GM13977 (cell line): ENCODE results near the gene MEF2A.

Source experiments
- DNase-seq: peaks from one replicate; pipeline ENCODE4 v3.0.0; 2012; ENCODE audit warnings: low spot score
- in situ Hi-C: fragments of 300-500 bp; cut with MboI; formaldehyde crosslinking; loops from one replicate; pipeline ENCODE4 v1.12.0; 2022; ENCODE audit warnings: low sequenced_read_pairs, low pct_unique_long_range_greater_than_20kb, mixed read lengths, inconsistent platforms; ENCODE audit not compliant: unreplicated experiment
- TF ChIP-seq, protein P1 (sequence below): IDR thresholded peaks from 2 replicates; pipeline ENCODE4 v1.5.1; 2012; ENCODE audit warnings: mild to moderate bottlenecking, control low read depth; ENCODE audit not compliant: insufficient read depth; ENCODE audit errors: extremely low read depth, missing control alignments

Gene MEF2A

DNA sequence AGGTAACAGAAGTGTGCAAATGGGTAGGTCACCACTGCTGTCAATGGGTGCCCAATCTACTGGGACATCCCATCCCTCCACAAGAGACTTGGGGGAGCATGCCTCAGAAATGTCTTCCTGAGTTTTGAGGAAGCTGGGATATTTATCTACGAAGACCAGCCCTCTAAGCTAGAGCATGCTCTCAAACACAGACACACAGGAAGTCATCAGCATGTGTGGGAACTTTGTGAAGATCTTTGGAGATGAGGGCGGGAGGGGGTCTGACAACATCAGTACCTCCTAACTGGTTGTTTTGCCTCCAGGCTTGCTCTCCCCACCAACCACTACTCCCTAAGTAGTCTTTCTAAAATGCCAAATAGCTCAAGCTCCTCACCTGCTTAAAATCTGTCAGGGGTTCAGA is 3.5 kb upstream of the MEF2A start:
- in situ Hi-C loops, result no loop called here
- TF ChIP-seq, protein P1, sequence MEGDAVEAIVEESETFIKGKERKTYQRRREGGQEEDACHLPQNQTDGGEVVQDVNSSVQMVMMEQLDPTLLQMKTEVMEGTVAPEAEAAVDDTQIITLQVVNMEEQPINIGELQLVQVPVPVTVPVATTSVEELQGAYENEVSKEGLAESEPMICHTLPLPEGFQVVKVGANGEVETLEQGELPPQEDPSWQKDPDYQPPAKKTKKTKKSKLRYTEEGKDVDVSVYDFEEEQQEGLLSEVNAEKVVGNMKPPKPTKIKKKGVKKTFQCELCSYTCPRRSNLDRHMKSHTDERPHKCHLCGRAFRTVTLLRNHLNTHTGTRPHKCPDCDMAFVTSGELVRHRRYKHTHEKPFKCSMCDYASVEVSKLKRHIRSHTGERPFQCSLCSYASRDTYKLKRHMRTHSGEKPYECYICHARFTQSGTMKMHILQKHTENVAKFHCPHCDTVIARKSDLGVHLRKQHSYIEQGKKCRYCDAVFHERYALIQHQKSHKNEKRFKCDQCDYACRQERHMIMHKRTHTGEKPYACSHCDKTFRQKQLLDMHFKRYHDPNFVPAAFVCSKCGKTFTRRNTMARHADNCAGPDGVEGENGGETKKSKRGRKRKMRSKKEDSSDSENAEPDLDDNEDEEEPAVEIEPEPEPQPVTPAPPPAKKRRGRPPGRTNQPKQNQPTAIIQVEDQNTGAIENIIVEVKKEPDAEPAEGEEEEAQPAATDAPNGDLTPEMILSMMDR, result no peak
- no peak for DNase-seq

DNA sequence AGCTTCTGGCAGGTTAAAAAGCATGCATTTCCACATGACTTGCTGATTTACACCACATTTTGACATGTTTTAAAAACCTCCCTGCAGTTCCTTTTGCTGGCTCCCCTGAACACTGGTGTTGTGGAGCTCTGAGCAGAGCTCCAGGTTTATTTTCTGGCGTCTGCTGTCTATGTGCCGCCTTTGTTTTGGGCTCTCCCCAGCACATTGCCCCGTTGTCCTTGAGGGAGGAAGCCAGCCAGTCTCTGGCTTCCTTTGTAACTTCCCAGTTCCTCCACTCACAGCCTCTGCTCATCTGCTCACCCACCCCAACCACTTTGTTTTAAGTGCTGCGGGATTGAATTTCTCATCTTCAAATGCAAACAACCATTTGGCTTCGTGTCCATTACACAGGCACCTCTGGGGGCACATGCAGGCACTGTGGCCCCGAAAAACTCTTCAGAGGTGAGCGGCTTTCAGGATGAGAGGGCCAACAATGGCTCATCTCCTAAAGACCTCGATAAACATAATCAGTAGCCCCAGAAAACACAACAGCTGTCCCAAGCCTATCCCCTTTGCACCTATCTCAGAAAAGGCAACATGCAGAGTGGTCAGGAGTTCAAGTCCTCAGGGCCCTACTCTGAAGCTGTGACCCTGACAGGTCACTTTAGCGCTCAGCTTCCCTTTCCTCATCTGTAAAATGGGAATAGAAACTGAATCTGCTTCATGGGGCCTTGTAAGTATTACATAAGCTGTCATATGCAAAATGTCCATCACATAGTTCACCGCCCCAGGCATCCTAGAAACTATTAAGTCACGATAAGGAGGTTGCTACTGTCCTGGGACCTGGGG is 1.3 kb upstream of the MEF2A start:
- peak; percentile 72 for DNase-seq
- in situ Hi-C loops, result no loop called here
- TF ChIP-seq, protein P1, result no peak

DNA sequence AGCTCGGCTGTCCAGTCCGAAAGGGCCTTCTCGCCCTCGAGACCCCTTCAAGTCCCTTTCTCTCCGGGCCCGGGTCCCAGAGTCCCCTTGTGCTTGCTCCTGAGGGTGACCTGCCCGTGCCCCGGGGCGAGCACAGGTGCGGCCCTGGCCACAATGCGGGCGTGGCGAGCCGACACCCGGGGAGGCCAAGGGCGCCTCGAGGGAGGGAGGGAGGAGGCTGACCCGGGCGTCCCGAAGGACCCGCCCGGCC is 810 bp upstream of the MEF2A start:
- no peak for DNase-seq
- TF ChIP-seq, protein P1, result no peak
- in situ Hi-C loops, result no loop called here

GRCh38 chr15:99566157-99566897 is 543 bp downstream of the MEF2A start:
- TF ChIP-seq, protein P1, result no peak
- peak; percentile 57 for DNase-seq
- in situ Hi-C loops, result no loop called here

DNA sequence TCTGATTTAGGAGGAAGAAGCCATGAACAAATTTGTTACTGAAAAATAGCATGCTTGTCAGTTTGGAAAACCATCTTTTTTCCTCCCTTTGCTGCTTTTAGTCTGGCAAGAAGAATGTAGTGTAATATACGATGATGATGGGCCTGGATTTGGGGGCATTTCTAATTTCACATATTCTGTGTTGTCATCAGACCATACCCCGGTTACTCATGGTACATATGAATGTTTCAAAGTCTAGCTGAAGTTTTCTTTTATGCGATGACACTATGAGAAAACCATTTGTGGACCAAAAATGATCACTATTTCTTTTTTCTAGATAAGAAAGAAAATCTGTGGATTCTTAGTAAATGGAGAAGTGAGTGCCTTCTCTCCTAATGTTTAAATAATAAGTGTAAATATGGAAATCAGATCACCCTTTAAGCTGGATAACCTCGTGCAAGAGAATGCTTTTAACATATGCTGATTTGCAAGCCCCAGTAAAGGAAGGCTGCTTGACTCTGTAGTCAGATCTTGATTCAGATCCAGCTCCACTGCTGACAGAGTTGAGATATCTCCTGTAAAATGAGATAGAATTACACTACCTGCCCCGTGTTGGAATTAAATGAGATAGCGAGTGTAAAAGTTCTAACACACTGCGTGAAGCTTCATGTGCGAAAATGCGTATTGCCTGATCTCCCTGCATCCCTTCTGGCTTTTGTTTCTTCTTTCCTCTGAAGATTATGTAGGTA is 3.0 kb downstream of the MEF2A start:
- DNase-seq, result no peak
- in situ Hi-C loops, result no loop called here
- TF ChIP-seq, protein P1, result no peak

DNA sequence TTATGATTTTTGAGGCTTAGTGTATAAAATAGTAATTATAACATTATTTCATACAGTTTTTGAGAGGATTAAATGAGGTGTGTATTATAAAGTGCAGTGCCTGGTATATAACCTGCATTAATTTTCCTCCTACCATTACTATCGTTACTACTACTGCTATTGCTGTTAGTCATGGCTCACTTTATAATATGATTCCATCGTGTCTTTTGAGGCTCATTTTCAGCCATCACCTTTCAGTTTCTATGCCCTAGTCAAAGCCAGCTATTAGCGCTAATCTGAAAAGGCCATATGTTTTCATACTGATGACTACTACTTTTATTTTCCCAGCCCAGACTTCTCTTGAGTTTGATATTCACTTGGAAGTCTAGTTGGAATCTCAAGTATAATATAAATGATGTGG is 5.5 kb downstream of the MEF2A start:
- in situ Hi-C loops, result no loop called here
- TF ChIP-seq, protein P1, result no peak
- no peak for DNase-seq
